Measurements from ENCODE around the gene TMEM131. TPM values are rescaled to one million over a fixed set of nuclear protein-coding genes. Genes with fewer than 3 reads are reported as not detected.

Gene TMEM131
- total RNA-seq, 1 donor from 2014 or later = 35.3 TPM

DNA sequence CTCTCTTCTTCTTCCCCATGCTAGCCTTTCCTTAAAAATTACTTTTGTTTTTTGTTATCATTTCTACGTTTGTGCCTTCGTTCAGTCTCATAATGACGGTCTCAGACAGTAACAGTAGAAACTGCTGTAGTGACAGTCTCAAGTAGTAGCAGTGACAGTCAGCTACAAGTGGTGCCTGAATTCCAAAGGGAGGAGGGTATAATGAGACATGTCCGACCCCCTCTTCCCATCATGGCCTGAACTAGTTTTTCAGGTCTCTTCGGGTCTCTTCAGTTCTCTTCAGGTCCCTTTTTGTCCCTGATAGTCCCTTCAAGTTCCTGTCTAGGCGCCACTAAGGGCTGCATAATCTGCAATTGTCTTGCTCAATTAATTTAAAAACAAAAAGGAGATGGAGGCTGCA lies 12.6 kb downstream of the TMEM131 start:
- Histone ChIP-seq H2AFZ (ENCODE audit: low read depth, low read length) (no peak overlapping the region), H3K79me2 (ENCODE audit: insufficient read depth, low read length) (peaks cover 91% of the 10 kb centered on the region), H3K36me3 (ENCODE audit: insufficient read depth, low read length) (no peaks in the 10 kb centered on the region), H3K4me1 (ENCODE audit: insufficient read depth, low read length) (no peaks in the 10 kb centered on the region), H3K9me3 (ENCODE audit: insufficient read depth, low read depth, low read length) (peaks cover 15% of the 10 kb centered on the region), H3K9ac (ENCODE audit: low read length) (no peak overlapping the region), H3K27ac (ENCODE audit: low read depth, low read length) (no peak overlapping the region), H4K20me1 (ENCODE audit: insufficient read depth, low read length) (peaks cover 56% of the 10 kb centered on the region), H3K27me3 (ENCODE audit: insufficient read depth, low read length) (no peaks in the 10 kb centered on the region), H3K4me3 (ENCODE audit: insufficient read depth, low read depth, low read length) (no peak overlapping the region), H3K4me2 (ENCODE audit: low read length) (no peak overlapping the region)
- Mint-ChIP-seq H3K27ac (ENCODE audit: unreplicated experiment) (no peak overlapping the region), H3K9me3 (ENCODE audit: unreplicated experiment) (peaks cover 3% of the 10 kb centered on the region), H3K4me1 (ENCODE audit: low read depth, unreplicated experiment) (peaks cover 9% of the 10 kb centered on the region), H3K27me3 (ENCODE audit: low read depth, unreplicated experiment) (no peaks in the 10 kb centered on the region), H3K4me3 (ENCODE audit: unreplicated experiment) (no peak overlapping the region), H3K36me3 (ENCODE audit: low read depth, unreplicated experiment) (peaks cover 11% of the 10 kb centered on the region)
- FAIRE-seq (no peak), DNase-seq (ENCODE audit: low read depth) (no peak)
- TF ChIP-seq EZH2 (IDR thresholded peaks at IDR 0.05; ENCODE audit: insufficient read depth, low read length) (no peak), CTCF (IDR thresholded peaks at IDR 0.05; ENCODE audit: insufficient read depth, low read depth, low read length) (no peak)

DNA sequence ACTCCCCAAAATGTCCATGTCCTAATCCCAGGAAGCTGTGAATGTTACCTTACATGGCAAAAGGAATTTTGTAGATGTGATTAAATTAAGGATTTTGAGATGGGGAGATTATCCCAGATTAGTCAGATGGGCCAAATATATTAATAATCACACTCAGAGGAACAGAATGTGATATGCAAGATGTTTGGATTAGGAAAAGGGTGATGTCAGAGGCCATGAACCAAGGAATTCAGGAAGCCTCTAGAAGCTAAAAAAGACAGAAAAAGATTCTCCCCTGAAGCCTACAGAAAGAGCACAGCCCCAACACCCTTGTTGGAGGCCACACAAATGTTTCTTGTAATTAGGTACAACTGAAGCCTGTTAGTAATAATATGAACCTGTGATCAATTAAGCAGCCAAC lies 13.1 kb downstream of the TMEM131 start:
- Histone ChIP-seq H3K27ac (ENCODE audit: low read depth, low read length) (no peak overlapping the region), H3K4me3 (ENCODE audit: insufficient read depth, low read depth, low read length) (no peak overlapping the region), H3K9ac (ENCODE audit: low read length) (no peak overlapping the region), H3K9me3 (ENCODE audit: insufficient read depth, low read depth, low read length) (peaks cover 16% of the 10 kb centered on the region), H3K79me2 (ENCODE audit: insufficient read depth, low read length) (peaks cover 88% of the 10 kb centered on the region), H4K20me1 (ENCODE audit: insufficient read depth, low read length) (peaks cover 57% of the 10 kb centered on the region), H2AFZ (ENCODE audit: low read depth, low read length) (no peak overlapping the region), H3K4me1 (ENCODE audit: insufficient read depth, low read length) (no peaks in the 10 kb centered on the region), H3K4me2 (ENCODE audit: low read length) (no peak overlapping the region), H3K27me3 (ENCODE audit: insufficient read depth, low read length) (no peaks in the 10 kb centered on the region), H3K36me3 (ENCODE audit: insufficient read depth, low read length) (no peaks in the 10 kb centered on the region)
- FAIRE-seq (no peak), DNase-seq (ENCODE audit: low read depth) (no peak)
- Mint-ChIP-seq H3K4me1 (ENCODE audit: low read depth, unreplicated experiment) (peaks cover 9% of the 10 kb centered on the region), H3K27ac (ENCODE audit: unreplicated experiment) (no peak overlapping the region), H3K9me3 (ENCODE audit: unreplicated experiment) (peaks cover 2% of the 10 kb centered on the region), H3K36me3 (ENCODE audit: low read depth, unreplicated experiment) (peaks cover 11% of the 10 kb centered on the region), H3K27me3 (ENCODE audit: low read depth, unreplicated experiment) (no peaks in the 10 kb centered on the region), H3K4me3 (ENCODE audit: unreplicated experiment) (no peak overlapping the region)
- TF ChIP-seq CTCF (IDR thresholded peaks at IDR 0.05; ENCODE audit: insufficient read depth, low read depth, low read length) (no peak), EZH2 (IDR thresholded peaks at IDR 0.05; ENCODE audit: insufficient read depth, low read length) (no peak)

GRCh38 chr2:97981961-97982360 lies 13.8 kb downstream of the TMEM131 start:
- Mint-ChIP-seq H3K27me3 (ENCODE audit: low read depth, unreplicated experiment) (no peaks in the 10 kb centered on the region), H3K27ac (ENCODE audit: unreplicated experiment) (no peak overlapping the region), H3K4me3 (ENCODE audit: unreplicated experiment) (no peak overlapping the region), H3K9me3 (ENCODE audit: unreplicated experiment) (peaks cover 4% of the 10 kb centered on the region), H3K36me3 (ENCODE audit: low read depth, unreplicated experiment) (peaks cover 11% of the 10 kb centered on the region), H3K4me1 (ENCODE audit: low read depth, unreplicated experiment) (peaks cover 9% of the 10 kb centered on the region)
- Histone ChIP-seq H3K9ac (ENCODE audit: low read length) (no peak overlapping the region), H3K4me2 (ENCODE audit: low read length) (no peak overlapping the region), H3K79me2 (ENCODE audit: insufficient read depth, low read length) (peaks cover 88% of the 10 kb centered on the region), H3K36me3 (ENCODE audit: insufficient read depth, low read length) (no peaks in the 10 kb centered on the region), H4K20me1 (ENCODE audit: insufficient read depth, low read length) (peaks cover 56% of the 10 kb centered on the region), H3K4me3 (ENCODE audit: insufficient read depth, low read depth, low read length) (no peak overlapping the region), H2AFZ (ENCODE audit: low read depth, low read length) (no peak overlapping the region), H3K9me3 (ENCODE audit: insufficient read depth, low read depth, low read length) (peaks cover 16% of the 10 kb centered on the region), H3K27ac (ENCODE audit: low read depth, low read length) (no peak overlapping the region), H3K4me1 (ENCODE audit: insufficient read depth, low read length) (no peaks in the 10 kb centered on the region), H3K27me3 (ENCODE audit: insufficient read depth, low read length) (no peaks in the 10 kb centered on the region)
- FAIRE-seq (no peak), DNase-seq (ENCODE audit: low read depth) (no peak)
- TF ChIP-seq EZH2 (IDR thresholded peaks at IDR 0.05; ENCODE audit: insufficient read depth, low read length) (no peak), CTCF (IDR thresholded peaks at IDR 0.05; ENCODE audit: insufficient read depth, low read depth, low read length) (no peak)

Measured in astrocyte (in vitro differentiated cells and primary cell).